Astrocyte (in vitro differentiated cells and primary cell): ENCODE measurements around the gene PI4K2B.
"Not testable (repeated sequence)": the region's sequence is repeated elsewhere in the genome, so short reads cannot be mapped to it uniquely, and the experiment has no call there.

ENCODE experiments used
- CTCF ChIP-seq: IDR thresholded peaks from 2 replicates; pipeline ENCODE4 v1.5.1; 2011; ENCODE audit warnings: low read depth, mild to moderate bottlenecking, inconsistent platforms, low read length, moderate library complexity; ENCODE audit not compliant: insufficient read depth
- EZH2 ChIP-seq: IDR thresholded peaks from 2 replicates; pipeline ENCODE4 v1.6.1; 2012; ENCODE audit warnings: mild to moderate bottlenecking, low read length, inconsistent platforms; ENCODE audit not compliant: insufficient read depth

- not testable (repeated sequence) for TF ChIP-seq CTCF, EZH2
Measured at GRCh38 chr4:25236030-25236429, 2.2 kb downstream of the PI4K2B start.
